ENCODE data around the gene ACOX1.

The ACOX1 gene

GRCh38 chr17:75933808-75934207 is 45.2 kb downstream of the ACOX1 start:
- no peak for DNase-seq (ENCODE audit: low spot score)

DNA sequence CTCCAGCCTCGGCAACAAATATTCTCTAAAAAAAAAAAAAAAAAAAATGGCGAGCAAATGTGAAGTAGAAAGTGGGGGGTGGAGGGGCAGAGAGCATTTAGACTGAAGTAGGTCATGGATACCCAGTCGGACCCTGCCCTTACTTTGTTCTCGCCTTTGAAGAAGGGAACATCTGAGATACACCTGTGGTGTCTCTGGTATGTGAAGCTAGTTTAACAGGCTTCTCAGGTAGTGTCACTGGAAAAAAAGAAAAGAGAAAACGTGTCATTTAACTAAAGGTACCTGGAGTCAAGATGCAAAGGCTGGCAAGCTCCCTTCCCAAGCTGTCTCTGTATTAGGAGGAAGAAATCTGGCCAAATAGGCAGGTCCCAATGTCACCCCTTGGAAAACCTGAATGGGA is 46.1 kb downstream of the ACOX1 start:
- DNase-seq (ENCODE audit: low spot score) = no peak

- DNase-seq (ENCODE audit: low spot score) = no peak
Observed at GRCh38 chr17:75931062-75931461, 47.9 kb downstream of the ACOX1 start.

GRCh38 chr17:75927286-75927922 is 51.6 kb downstream of the ACOX1 start:
- no peak for DNase-seq (ENCODE audit: low spot score)

- no peak for DNase-seq (ENCODE audit: low spot score)
Observed at GRCh38 chr17:75926456-75926855, 52.5 kb downstream of the ACOX1 start.

DNA sequence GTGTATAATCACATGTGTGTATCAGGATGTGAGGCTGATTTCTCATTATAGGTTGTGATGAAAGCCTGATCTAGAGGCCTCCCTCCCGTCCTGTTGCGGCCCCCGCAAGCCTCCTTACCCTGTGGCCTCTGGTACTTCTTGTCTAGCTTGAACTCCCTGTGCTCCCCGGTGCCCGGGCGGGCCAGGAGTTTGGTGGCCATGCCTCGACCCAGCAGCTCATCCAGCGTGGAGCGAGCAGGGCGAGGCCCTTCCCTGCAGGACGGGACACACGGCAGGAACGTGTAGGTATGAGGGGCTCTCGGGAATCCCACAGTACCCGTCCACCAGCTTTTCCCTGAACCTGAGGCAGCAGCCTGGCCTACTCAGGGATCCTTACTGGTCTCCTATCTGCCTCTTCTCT is 53.1 kb downstream of the ACOX1 start:
- DNase-seq (ENCODE audit: low spot score) = no peak

DNA sequence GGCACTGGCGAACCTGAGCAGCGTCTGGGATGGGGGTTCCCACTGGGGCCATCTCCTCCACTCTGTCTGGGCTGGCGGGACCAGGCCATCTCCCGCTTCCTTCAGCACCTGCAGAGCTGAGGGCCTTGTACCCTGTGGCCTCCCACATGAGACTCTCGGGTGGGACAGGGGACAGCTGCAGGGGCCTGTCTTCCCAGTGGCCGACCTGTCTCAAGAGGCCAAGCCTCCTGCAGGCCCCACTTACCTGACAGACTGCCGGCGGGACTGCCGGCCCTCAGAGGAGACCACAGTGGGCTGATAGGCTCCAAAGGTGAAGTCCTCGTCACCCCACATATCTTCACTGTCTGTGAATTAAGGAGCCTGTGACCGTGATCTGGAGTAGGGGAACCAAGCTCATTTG is 53.9 kb downstream of the ACOX1 start:
- DNase-seq (ENCODE audit: low spot score) = no peak

GRCh38 chr17:75922963-75923874 is 55.7 kb downstream of the ACOX1 start:
- DNase-seq (ENCODE audit: low spot score) = no peak

GRCh38 chr17:75922173-75922961 is 56.6 kb downstream of the ACOX1 start:
- no peak for DNase-seq (ENCODE audit: low spot score)

GRCh38 chr17:75921596-75921995 is 57.4 kb downstream of the ACOX1 start:
- DNase-seq (ENCODE audit: low spot score) = no peak

GRCh38 chr17:75920045-75920560 is 58.9 kb downstream of the ACOX1 start:
- DNase-seq (ENCODE audit: low spot score) = no peak

GRCh38 chr17:75919611-75920010 is 59.4 kb downstream of the ACOX1 start:
- DNase-seq (ENCODE audit: low spot score) = no peak

DNA sequence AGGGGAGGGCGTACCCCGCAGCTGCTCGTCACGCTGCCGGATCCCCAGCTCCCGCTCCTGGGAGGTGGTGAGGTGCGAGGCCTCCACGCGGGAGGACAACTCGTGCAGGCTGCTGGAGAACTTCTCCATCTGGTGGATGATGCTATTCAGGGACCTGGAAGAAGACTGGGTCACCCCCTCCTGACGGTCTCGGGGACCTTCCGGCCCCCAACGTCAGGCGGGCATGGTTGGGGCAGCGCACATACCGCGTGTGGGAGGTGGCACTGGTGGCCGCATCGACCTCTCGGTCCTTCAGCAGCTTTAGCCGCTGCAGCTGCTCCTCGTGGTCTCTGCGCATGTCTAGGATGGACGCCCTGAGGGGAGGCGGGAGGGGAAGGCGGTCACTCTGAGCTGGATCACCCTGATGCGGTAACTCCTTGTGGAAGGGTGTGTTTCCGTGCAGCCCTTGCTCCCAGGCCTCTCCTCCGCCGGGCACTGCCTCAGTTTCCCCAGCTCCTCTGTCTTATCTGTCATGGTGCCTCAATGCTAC is 61.0 kb downstream of the ACOX1 start:
- DNase-seq (ENCODE audit: low spot score) = no peak

- DNase-seq (ENCODE audit: low spot score) = no peak
Observed at GRCh38 chr17:75917141-75917916, 61.6 kb downstream of the ACOX1 start.

GRCh38 chr17:75915268-75915667 is 63.7 kb downstream of the ACOX1 start:
- no peak for DNase-seq (ENCODE audit: low spot score)

GRCh38 chr17:75914643-75915267 is 64.2 kb downstream of the ACOX1 start:
- DNase-seq (ENCODE audit: low spot score) = no peak

DNA sequence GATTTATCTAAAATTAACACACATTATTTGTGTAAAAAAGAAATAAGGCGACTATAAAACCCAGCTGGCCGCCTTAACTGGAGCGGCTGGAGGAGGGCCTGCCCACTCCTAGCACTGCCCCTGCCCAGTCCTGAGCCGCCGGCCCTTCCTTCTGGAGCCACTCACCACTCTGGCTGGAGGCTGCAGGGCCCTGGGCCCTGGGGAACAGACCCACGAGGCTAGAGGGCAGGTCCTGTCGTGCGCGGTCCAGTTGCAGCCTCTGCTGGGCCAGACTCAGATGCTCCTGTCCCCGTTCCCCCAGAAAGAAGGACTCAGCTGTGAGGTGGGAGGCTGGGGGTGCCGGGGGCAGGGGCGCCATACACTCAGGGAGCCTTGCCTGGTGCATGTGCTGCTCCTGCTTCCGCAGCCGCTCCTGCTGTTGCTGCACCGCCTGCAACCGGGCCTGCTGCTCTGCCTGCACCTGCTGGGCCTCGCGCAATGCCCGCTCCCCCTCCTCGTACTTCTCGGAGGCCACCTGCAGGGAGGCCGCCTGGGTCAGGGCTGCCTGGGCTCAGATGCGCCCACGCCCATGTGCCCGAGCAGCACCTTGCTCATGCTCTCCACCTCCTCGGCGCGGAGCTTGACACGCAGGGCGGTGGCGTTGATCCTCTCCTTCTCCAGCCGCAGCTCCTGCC is 65.3 kb downstream of the ACOX1 start:
- DNase-seq (ENCODE audit: low spot score) = no peak

DNA sequence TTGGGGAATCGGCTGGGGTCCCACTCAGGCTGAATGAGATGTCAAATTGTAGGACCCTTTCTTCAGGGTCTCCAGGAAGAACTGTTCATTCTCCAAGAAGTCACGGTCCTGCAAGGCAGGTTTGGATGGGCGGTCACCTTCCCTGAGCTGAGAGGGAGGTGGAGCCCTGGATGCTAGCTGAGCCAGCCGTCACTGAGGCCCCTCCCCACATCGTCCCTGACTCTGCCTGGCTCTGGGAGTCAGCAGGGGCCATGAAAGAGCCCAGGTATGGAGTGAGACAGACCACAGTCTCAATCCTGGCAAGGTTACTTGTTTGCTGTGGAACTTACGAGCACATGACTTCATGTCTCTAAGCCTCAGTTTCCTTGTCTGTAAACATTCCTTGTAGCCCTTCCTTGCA is 68.3 kb downstream of the ACOX1 start:
- DNase-seq (ENCODE audit: low spot score) = no peak

DNA sequence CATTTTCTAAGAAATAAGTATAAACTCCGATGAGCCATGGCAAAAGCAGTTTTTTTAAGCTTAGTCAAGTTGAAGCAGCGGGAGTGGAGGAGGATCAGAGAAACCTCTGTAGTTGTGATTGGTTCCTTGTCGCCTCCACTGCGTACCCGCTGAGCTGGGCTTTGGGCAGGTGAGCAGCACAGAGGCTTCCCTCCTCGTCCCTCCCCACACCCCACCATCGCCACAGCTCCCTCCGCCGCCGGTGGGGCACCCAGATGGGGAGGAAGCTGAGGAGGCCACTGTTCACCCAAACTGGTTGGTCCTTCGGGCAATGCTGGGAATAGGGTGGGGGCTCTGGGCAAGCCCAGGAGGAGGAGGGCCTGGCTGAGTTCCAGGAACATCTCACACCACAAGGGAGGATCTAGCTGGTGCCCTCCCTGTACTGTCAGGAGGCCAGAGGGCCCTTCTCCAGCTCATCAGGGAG is 69.1 kb downstream of the ACOX1 start:
- no peak for DNase-seq (ENCODE audit: low spot score)

Data from Ammon's horn (tissue), 1 donor.